Tibial nerve (tissue), 4 donors: Measurements from ENCODE around the gene MTFMT. TPM values are rescaled to one million over a fixed set of nuclear protein-coding genes. Genes with fewer than 3 reads are reported as not detected.
"Not testable (repeated sequence)": the region's sequence is repeated elsewhere in the genome, so short reads cannot be mapped to it uniquely, and the experiment has no call there.

Source experiments
- DNase-seq, 2 donors: peaks; one replicate each; pipeline ENCODE4 v3.0.0-alpha.2; 2019; ENCODE audit warnings: low spot score in 2 of 2
- H3K27ac ChIP-seq, 4 donors: fragments of 200-600 bp; sonication (generic) in 3 of 4; one replicate each; pipeline ENCODE4 v1.5.1; 2017 to 2019; ENCODE audit warnings: mild to moderate bottlenecking in 1 of 4
- H3K27me3 ChIP-seq, 2 donors: fragments of 200-600 bp; sonication (generic) in 1 of 2; one replicate each; pipeline versions ENCODE4 v1.5.1 to v1.6.0; 2017 to 2019
- H3K36me3 ChIP-seq, 3 donors: fragments of 200-600 bp; sonication (generic); one replicate each; pipeline ENCODE4 v1.5.1; 2018 to 2019
- H3K4me1 ChIP-seq, 4 donors: fragments of 200-600 bp; sonication (generic) in 3 of 4; one replicate each; pipeline ENCODE4 v1.5.1; 2017 to 2019
- H3K4me3 ChIP-seq, 4 donors: fragments of 200-600 bp; sonication (generic) in 3 of 4; one replicate each; pipeline ENCODE4 v1.5.1; 2017 to 2019; ENCODE audit warnings: mild to moderate bottlenecking in 1 of 4, moderate library complexity in 1 of 4
- H3K9me3 ChIP-seq, 4 donors: fragments of 200-600 bp; sonication (generic) in 3 of 4; one replicate each; pipeline ENCODE4 v1.5.1; 2017 to 2019
- EP300 ChIP-seq, 2 donors: sonication (generic); formaldehyde crosslinking; IDR thresholded peaks; one replicate each; pipeline ENCODE4 v1.6.1; 2017; ENCODE audit warnings: antibody characterized with exemption in 2 of 2, mild to moderate bottlenecking in 1 of 2
- POLR2A ChIP-seq, 2 donors: fragments of 450-650 bp; IDR thresholded peaks; one replicate each; pipeline ENCODE4 v1.6.1; 2017; ENCODE audit warnings: antibody characterized with exemption in 2 of 2, mild to moderate bottlenecking in 2 of 2, moderate library complexity in 2 of 2
- WGBS, 2 donors: methylation state at CpG; one replicate each; pipeline ENCODE4 v1.1.5; 2018; 5-methylcytosine and 5-hydroxymethylcytosine counted together
- total RNA-seq, 4 donors: library from RNA; depleted of rRNA; stranded (reverse); fragments of >200 nt; gene quantifications; one replicate each; pipeline ENCODE4 v1.1.0, GENCODE V29; 2016
- TF ChIP-seq, protein P1 (sequence below), 5 experiments: fragments of 200-600 bp in 3 of 5; fragments of 450-650 bp in 2 of 5; sonication (generic) in 3 of 5; IDR thresholded peaks; one replicate each; pipeline ENCODE4 v1.5.1; 2016 to 2019; ENCODE audit warnings: antibody characterized with exemption in 5 of 5, mild to moderate bottlenecking in 3 of 5, moderate library complexity in 2 of 5

Gene MTFMT
- total RNA-seq, 4 donors from 2014 or later = 36.8 to 45.7 (median 41.2) TPM

DNA sequence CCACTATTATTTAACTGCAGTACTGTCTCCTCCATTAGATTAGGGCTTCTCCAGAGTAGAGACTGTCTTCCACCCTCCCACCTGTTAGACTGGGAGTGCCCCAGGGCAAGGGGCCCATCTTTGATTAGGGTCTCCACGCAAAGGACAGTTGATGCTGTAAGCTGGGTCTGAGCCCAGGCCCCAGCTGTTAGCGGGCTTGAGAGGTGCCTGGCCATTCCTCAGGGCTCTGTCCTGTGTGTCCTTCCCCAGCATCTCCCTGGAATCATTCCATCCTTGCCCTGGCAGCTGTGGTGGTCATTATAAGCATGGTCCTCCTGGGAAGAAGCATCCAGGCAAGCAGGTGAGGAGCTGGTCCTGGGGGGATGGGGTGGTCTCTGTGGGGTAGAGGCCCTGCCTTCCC lies 21.8 kb upstream of the MTFMT start:
- no peaks in the 10 kb centered on the region for H3K9me3 ChIP-seq
- H3K4me3 ChIP-seq = no peak overlapping the region
- TF ChIP-seq POLR2A (IDR thresholded peaks at IDR 0.05) (no peak), EP300 (IDR thresholded peaks at IDR 0.05) (no peak)
- TF ChIP-seq, protein P1, sequence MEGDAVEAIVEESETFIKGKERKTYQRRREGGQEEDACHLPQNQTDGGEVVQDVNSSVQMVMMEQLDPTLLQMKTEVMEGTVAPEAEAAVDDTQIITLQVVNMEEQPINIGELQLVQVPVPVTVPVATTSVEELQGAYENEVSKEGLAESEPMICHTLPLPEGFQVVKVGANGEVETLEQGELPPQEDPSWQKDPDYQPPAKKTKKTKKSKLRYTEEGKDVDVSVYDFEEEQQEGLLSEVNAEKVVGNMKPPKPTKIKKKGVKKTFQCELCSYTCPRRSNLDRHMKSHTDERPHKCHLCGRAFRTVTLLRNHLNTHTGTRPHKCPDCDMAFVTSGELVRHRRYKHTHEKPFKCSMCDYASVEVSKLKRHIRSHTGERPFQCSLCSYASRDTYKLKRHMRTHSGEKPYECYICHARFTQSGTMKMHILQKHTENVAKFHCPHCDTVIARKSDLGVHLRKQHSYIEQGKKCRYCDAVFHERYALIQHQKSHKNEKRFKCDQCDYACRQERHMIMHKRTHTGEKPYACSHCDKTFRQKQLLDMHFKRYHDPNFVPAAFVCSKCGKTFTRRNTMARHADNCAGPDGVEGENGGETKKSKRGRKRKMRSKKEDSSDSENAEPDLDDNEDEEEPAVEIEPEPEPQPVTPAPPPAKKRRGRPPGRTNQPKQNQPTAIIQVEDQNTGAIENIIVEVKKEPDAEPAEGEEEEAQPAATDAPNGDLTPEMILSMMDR (IDR thresholded peaks at IDR 0.05) = no peak
- peaks cover 0 to 42% (median 23%) of the 10 kb centered on the region in 4 donors for H3K4me1 ChIP-seq
- WGBS, 2 donors = 40 to 61% methylated on average over 1 to 2 of the region's 2 CpGs
- peaks cover 0 to 27% (median 0%) of the 10 kb centered on the region in 3 donors for H3K36me3 ChIP-seq
- H3K27me3 ChIP-seq = no peaks in the 10 kb centered on the region
- no peak for DNase-seq
- no peak overlapping the region for H3K27ac ChIP-seq

DNA sequence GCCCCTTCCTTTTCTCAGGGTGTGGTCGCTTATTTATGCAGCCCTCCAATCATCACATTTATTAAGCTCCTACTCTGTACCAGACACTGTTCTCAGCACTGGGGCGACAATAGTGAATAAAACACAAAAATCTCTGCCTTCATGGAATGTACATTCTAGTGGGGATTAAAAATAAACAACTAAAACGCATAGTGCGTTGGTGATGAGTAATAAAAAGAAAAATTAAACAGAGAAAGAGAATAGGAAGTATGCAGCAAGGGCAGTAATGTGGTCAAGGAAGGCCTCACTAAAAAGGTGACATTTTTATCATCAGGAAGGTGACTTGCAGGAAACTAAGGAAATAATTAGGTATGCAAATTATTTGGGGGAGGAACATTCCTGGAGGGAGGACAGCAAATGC lies 20.8 kb upstream of the MTFMT start:
- Histone ChIP-seq H3K27ac (peak overlapping the region in 2 of 4 donors; percentile 45 to 63), H3K4me1 (peaks cover 0 to 39% (median 18%) of the 10 kb centered on the region in 4 donors), H3K9me3 (no peaks in the 10 kb centered on the region), H3K27me3 (no peaks in the 10 kb centered on the region), H3K36me3 (peaks cover 0 to 27% (median 0%) of the 10 kb centered on the region in 3 donors), H3K4me3 (no peak overlapping the region)
- no peak for DNase-seq
- TF ChIP-seq EP300 (IDR thresholded peaks at IDR 0.05) (no peak), POLR2A (IDR thresholded peaks at IDR 0.05) (no peak)
- TF ChIP-seq, protein P1 (IDR thresholded peaks at IDR 0.05) = no peak
- 32 to 39% methylated on average over 4 of the region's 4 CpGs for WGBS, 2 donors

DNA sequence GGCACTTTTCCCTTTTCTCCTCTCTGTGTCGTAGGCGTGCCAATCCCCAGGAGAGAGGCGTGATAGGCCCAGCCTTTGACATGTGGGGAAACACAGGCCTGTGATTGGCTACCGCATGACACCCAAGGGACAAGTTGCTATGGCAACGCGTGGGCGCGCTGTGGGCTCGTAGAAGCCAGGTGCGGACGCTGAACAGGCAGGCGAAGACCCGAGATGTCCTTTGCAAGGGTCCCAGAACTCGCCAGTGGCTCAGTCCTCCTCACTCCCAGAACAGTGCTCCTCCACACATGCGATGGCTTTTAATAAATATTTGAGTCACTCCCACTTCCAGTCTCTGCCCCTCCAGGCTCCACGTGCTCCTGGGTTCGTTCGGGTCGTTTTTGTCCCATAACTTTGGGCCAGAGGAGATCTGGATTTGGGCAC lies 20.0 kb upstream of the MTFMT start:
- Histone ChIP-seq H3K9me3 (no peaks in the 10 kb centered on the region), H3K36me3 (peaks cover 0 to 19% (median 0%) of the 10 kb centered on the region in 3 donors), H3K27me3 (no peaks in the 10 kb centered on the region), H3K4me3 (peak overlapping the region; percentile 8 to 43 (median 22)), H3K27ac (peak overlapping the region in 2 of 4 donors; percentile 45 to 63), H3K4me1 (peaks cover 0 to 31% (median 10%) of the 10 kb centered on the region in 4 donors)
- DNase-seq = peak; percentile 88 to 89
- TF ChIP-seq POLR2A (IDR thresholded peaks at IDR 0.05) (no peak), EP300 (IDR thresholded peaks at IDR 0.05) (peak in 1 of 2 donors; percentile 19)
- TF ChIP-seq, protein P1 (IDR thresholded peaks at IDR 0.05) = no peak
- WGBS, 2 donors = 2 to 4% methylated on average over 18 to 19 of the region's 19 CpGs

DNA sequence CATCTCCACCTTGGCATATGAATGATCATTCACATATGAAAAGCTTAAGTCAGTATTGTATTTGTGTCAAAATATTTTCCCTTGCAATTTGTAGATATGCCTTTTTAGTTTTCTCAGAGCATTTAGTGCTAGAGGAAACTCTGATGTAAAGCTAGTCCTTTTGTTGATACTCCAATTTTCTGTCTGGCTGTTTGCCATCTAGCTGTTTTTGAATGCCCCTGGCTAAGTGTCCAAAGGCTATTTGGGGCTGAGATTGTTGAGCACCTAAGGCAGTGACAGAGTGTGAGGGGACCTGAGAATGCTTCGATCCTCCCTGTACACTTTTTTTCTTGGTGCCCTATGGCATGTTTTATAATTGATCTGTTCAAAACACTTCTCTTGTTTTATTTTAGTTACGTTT lies 18.8 kb upstream of the MTFMT start:
- H3K36me3 ChIP-seq = peaks cover 0 to 9% (median 0%) of the 10 kb centered on the region in 3 donors
- H3K27ac ChIP-seq = no peak overlapping the region
- no peak overlapping the region for H3K4me3 ChIP-seq
- TF ChIP-seq EP300 (IDR thresholded peaks at IDR 0.05) = no peak
- no peak for TF ChIP-seq POLR2A (IDR thresholded peaks at IDR 0.05)
- TF ChIP-seq, protein P1 (IDR thresholded peaks at IDR 0.05) = no peak
- H3K4me1 ChIP-seq = peaks cover 0 to 37% (median 9%) of the 10 kb centered on the region in 4 donors
- 73 to 80% methylated on average over 2 of the region's 2 CpGs for WGBS, 2 donors
- DNase-seq = no peak
- no peaks in the 10 kb centered on the region for H3K9me3 ChIP-seq
- H3K27me3 ChIP-seq = no peaks in the 10 kb centered on the region

DNA sequence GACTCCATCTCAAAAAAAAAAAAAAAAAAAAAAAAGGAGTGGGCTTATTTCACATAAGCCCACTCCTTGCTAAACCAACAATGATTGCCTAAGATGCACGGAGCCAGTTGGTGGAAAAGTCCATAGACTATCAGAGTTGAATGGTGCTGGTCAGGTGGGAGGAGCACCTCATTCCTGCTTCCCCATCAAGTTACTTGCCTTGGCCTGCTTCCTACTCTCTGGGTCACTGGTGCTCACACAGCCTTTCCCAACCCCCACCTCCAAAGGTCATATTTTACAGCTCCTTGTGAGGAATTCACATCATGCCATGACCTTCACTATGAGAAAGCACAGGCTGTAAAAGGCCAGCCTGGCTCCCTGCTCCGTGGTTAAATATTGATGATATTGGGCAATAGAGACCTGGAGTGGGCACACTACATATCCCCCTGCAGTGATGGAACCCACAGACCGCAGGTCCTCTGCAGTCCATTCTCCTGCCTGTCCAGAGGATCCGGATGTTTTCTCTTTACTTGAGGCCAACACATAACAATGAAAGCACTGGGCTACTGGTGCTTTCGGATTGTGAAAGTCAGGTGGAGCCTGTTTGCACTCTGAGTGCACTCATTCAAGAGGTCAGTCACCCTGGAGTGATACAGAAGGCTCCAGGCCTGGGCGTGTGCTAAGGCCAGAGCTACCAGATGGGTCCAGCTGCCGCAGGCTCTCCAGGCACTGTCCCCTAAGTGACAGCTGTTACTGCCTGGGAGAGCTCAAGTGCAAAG lies 15.5 kb upstream of the MTFMT start, which contains the start of gene SLC51B:
TSS of gene SLC51B (plus strand) at position 664 of the 758 bp plus-strand sequence. CDS start 4,618 bp downstream, outside the sequence.
- H3K36me3 ChIP-seq = no peaks in the 10 kb centered on the region
- TF ChIP-seq, protein P1 (IDR thresholded peaks at IDR 0.05) = no peak
- no peak for TF ChIP-seq POLR2A (IDR thresholded peaks at IDR 0.05)
- peak in 1 of 2 donors; percentile 32 for TF ChIP-seq EP300 (IDR thresholded peaks at IDR 0.05)
- no peak for DNase-seq
- no peaks in the 10 kb centered on the region for H3K9me3 ChIP-seq
- peak within 1 kb of the TSS in 1 of 4 donors; percentile 58 for H3K27ac ChIP-seq
- H3K27me3 ChIP-seq = no peaks in the 10 kb centered on the region
- peaks cover 0 to 37% (median 5%) of the 10 kb centered on the region in 4 donors for H3K4me1 ChIP-seq
- no peak within 1 kb of the TSS for H3K4me3 ChIP-seq
- WGBS, 2 donors = 57 to 65% methylated on average over 7 of the region's 7 CpGs

DNA sequence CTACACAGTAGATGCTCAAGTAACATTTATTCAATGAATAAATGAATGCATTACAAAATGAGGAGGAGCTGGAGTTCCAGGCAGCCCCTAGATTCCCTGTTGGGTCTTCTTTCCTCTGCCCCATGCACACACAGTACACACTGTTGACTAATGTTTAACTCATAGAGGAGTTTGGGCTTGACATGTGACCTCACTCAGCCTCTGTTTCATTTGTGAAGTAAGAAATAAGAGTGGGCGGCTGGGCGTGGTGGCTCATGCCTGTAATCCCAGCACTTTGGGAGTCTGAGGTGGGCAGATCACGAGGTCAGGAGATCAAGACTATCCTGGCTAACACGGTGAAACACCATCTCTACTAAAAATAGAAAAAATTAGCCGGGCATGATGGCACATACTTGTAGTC lies 14.8 kb upstream of the MTFMT start:
- H3K9me3 ChIP-seq, H3K36me3 ChIP-seq, DNase-seq, H3K27me3 ChIP-seq, H3K4me3 ChIP-seq: not testable (repeated sequence)
- Histone ChIP-seq H3K27ac (peak overlapping the region in 1 of 4 donors; percentile 58), H3K4me1 (peaks cover 0 to 30% (median under 1%) of the 10 kb centered on the region in 4 donors)
- 54 to 57% methylated on average over 5 of the region's 5 CpGs for WGBS, 2 donors
